ENCODE results near the gene NTRK2. TPM values are rescaled to one million over a fixed set of nuclear protein-coding genes. Genes with fewer than 3 reads are reported as not detected.
A peak's percentile ranks its signal among the peaks of the same experiment; 100 is the strongest.

Gene NTRK2
- total RNA-seq, 2 experiments from 2014 or later: not detected

GRCh38 chr9:84669013-84669287 is 579 bp upstream of the NTRK2 start:
- H3K9me3 Mint-ChIP-seq: no peaks in the 10 kb centered on the region
- H3K4me1 Mint-ChIP-seq: peaks cover 3% of the 10 kb centered on the region
- DNase-seq (no peak), ATAC-seq (ENCODE audit: low read depth) (no peak)
- H3K4me3 Mint-ChIP-seq: peak overlapping the region; percentile 32
- H3K27ac Mint-ChIP-seq: no peak overlapping the region
- H3K36me3 Mint-ChIP-seq: no peaks in the 10 kb centered on the region
- POLR2A ChIA-PET: no interaction called here
- H3K27me3 Mint-ChIP-seq: peaks cover 63% of the 10 kb centered on the region

GRCh38 chr9:84670138-84671041 is 861 bp downstream of the NTRK2 start:
- DNase-seq (peak; percentile 32), ATAC-seq (ENCODE audit: low read depth) (no peak)
- H3K9me3 Mint-ChIP-seq: no peaks in the 10 kb centered on the region
- H3K36me3 Mint-ChIP-seq: no peaks in the 10 kb centered on the region
- peaks cover 60% of the 10 kb centered on the region for H3K27me3 Mint-ChIP-seq
- H3K4me3 Mint-ChIP-seq: no peak overlapping the region
- H3K4me1 Mint-ChIP-seq: peaks cover 3% of the 10 kb centered on the region
- POLR2A ChIA-PET: no interaction called here
- no peak overlapping the region for H3K27ac Mint-ChIP-seq

DNA sequence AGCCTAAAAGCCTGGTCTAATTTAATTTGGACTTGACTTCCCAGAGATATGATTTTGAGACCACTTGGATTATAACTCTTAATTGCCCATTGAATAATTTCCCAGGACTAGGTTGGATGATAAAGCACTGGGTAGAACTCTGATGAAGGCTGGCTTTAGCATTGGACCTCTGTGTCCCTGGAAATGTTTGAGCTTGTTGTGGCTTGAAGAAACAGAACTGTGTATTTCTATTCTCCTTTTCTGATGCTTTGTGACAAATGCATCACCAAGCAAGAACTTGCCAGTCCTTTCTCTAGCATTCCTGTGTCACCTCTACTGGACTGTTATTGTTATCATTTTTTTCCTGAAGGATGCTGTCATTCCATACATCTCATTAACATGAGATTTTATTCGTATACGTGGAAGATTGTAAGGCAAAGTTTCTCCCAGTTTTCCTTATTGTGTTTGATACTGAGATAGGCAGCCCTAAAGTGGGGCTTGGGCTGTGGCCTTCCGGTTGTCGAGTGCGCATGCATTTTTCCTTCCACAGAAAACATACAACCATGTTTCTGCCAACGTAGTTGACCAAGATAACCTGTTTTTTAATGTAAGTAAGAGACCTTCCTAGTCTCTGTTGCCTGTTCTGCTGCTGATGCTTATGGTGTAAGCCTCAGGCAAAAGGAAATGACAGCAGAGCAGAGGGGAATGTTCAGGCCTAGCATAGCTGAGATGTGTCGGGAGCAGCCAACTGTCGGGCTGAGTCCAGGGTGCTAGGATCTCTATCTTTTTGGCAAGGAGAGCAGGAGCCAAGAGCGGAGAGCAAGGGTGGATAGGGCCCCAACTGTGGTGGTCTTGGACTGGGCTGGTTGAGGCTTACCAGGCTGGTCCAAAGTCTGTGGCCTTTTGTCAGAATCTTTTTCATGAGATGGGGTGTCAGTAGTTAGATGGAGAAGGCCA is 2.3 kb downstream of the NTRK2 start:
- ATAC-seq (ENCODE audit: low read depth): no peak
- Mint-ChIP-seq H3K4me1 (peaks cover 3% of the 10 kb centered on the region), H3K9me3 (no peaks in the 10 kb centered on the region), H3K27me3 (peaks cover 51% of the 10 kb centered on the region), H3K36me3 (no peaks in the 10 kb centered on the region), H3K27ac (no peak overlapping the region), H3K4me3 (no peak overlapping the region)
- DNase-seq: no peak
- POLR2A ChIA-PET: no interaction called here

- Mint-ChIP-seq H3K4me3 (no peak overlapping the region), H3K36me3 (no peaks in the 10 kb centered on the region), H3K9me3 (no peaks in the 10 kb centered on the region), H3K27me3 (peaks cover 36% of the 10 kb centered on the region), H3K27ac (no peak overlapping the region), H3K4me1 (peaks cover under 1% of the 10 kb centered on the region)
- ATAC-seq (ENCODE audit: low read depth) (no peak), DNase-seq (no peak)
- POLR2A ChIA-PET: no interaction called here
These were observed 4.3 kb downstream of the NTRK2 start for GRCh38 chr9:84673806-84674205.

DNA sequence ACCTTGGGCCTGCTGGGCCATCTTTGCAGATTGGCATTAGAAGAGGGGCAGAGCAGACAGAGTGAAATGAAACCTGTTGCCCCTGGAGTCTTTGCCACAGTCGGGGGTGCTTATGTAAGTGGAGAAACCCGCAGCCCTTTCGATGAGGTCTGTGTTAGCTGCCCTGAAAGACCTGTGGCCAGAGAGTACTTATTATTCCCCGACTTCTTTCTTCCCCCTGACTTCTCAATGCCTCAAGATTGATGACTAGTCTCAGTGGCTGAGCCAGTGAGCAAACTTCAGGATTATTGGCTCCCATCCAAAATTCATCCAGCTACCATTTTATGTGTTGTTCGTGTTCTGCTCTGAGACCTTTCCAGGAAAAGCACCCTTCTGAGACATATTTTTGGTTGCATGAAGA is 7.6 kb downstream of the NTRK2 start:
- Mint-ChIP-seq H3K27me3 (peaks cover 8% of the 10 kb centered on the region), H3K36me3 (no peaks in the 10 kb centered on the region), H3K4me1 (no peaks in the 10 kb centered on the region), H3K27ac (no peak overlapping the region), H3K4me3 (no peak overlapping the region), H3K9me3 (no peaks in the 10 kb centered on the region)
- DNase-seq: no peak
- POLR2A ChIA-PET: no interaction called here
- no peak for ATAC-seq (ENCODE audit: low read depth)

GRCh38 chr9:84679571-84679970 is 10.0 kb downstream of the NTRK2 start:
- Mint-ChIP-seq H3K36me3 (no peaks in the 10 kb centered on the region), H3K27ac (no peak overlapping the region), H3K9me3 (no peaks in the 10 kb centered on the region), H3K4me1 (no peaks in the 10 kb centered on the region), H3K4me3 (no peak overlapping the region), H3K27me3 (no peaks in the 10 kb centered on the region)
- ATAC-seq (ENCODE audit: low read depth) (no peak), DNase-seq (no peak)
- POLR2A ChIA-PET: no interaction called here

- ATAC-seq (ENCODE audit: low read depth) (no peak), DNase-seq (no peak)
- H3K36me3 Mint-ChIP-seq: no peaks in the 10 kb centered on the region
- no peak overlapping the region for H3K27ac Mint-ChIP-seq
- H3K9me3 Mint-ChIP-seq: no peaks in the 10 kb centered on the region
- POLR2A ChIA-PET: no interaction called here
- H3K4me3 Mint-ChIP-seq: no peak overlapping the region
- no peaks in the 10 kb centered on the region for H3K27me3 Mint-ChIP-seq
- no peaks in the 10 kb centered on the region for H3K4me1 Mint-ChIP-seq
These were observed 12.2 kb downstream of the NTRK2 start for GRCh38 chr9:84681516-84682285.

- DNase-seq: no peak
- Mint-ChIP-seq H3K27me3 (peaks cover 2% of the 10 kb centered on the region), H3K36me3 (no peaks in the 10 kb centered on the region), H3K9me3 (no peaks in the 10 kb centered on the region), H3K4me1 (no peaks in the 10 kb centered on the region), H3K27ac (no peak overlapping the region), H3K4me3 (no peak overlapping the region)
- ATAC-seq (ENCODE audit: low read depth): no peak
- POLR2A ChIA-PET: no interaction called here
These were observed 16.5 kb downstream of the NTRK2 start for GRCh38 chr9:84686068-84686467.

DNA sequence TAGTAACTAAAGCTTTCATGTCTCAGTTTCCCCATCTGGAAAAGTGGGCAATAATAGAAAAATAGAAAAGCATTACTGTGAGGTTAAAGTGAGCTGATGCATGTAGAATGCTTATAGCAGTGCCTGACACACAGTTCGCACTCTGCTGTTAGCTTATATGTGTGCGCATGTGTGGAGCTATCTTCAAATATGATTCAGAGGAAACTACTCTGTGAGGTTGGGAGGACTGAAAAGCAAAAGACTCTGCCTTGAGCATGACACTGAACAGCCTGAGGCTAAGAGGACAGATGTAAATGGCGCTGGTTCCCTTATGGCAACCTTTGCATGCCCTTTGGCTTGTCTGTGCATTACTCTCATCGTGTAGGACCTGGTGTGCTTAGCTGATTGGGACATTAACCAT is 19.4 kb downstream of the NTRK2 start:
- POLR2A ChIA-PET: interaction anchor here (0.9 kb wide), 1 partner anchor 10 kb away, joined by 5 read pairs; no protein-coding TSS in a partner anchor
- no peaks in the 10 kb centered on the region for H3K9me3 Mint-ChIP-seq
- ATAC-seq (ENCODE audit: low read depth): no peak
- H3K36me3 Mint-ChIP-seq: no peaks in the 10 kb centered on the region
- H3K27me3 Mint-ChIP-seq: peaks cover 2% of the 10 kb centered on the region
- DNase-seq: no peak
- H3K27ac Mint-ChIP-seq: no peak overlapping the region
- H3K4me1 Mint-ChIP-seq: peaks cover 2% of the 10 kb centered on the region
- H3K4me3 Mint-ChIP-seq: no peak overlapping the region

DNA sequence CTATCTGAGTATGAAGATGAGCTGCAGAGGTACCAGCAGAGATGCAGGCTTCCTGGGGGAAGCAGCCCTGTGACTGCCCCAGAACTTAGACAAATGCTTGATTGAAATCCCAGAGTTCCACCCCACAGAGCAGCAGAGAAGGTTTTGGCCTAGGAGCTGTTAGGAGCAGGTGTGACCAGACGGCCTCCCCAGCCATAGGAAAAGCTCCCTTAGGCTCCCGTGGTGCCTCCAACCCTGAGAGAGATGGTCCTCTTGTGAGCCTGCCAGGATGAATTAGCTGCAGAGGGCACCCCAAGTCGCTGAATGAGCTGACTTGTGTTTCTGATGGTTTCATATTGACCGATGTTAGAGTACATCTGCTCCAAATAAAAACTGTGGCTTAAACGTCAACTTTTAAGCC is 22.1 kb downstream of the NTRK2 start:
- no peak for DNase-seq
- no peak for ATAC-seq (ENCODE audit: low read depth)
- Mint-ChIP-seq H3K9me3 (no peaks in the 10 kb centered on the region), H3K27me3 (peaks cover 2% of the 10 kb centered on the region), H3K27ac (no peak overlapping the region), H3K36me3 (no peaks in the 10 kb centered on the region), H3K4me1 (peaks cover 5% of the 10 kb centered on the region), H3K4me3 (no peak overlapping the region)
- POLR2A ChIA-PET: no interaction called here

DNA sequence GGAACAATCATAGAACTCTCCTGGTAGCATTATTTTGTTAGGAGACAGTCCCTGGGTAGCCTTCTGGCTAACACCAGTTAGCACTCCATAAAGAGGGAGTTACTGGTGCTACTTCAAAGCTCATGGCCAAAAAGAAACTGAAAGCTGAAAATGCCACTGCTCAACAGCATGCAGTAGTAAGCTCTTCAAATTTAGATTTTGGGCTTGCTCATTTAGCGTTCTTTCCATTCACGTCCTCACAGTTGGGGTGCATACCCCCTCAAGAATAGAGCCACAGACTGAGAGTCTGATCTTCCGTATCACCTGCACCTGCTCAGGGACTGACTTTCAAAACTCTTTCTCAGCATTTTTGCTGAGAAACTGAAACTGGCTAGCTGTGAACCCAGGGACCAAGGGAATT is 24.7 kb downstream of the NTRK2 start:
- Mint-ChIP-seq H3K27ac (no peak overlapping the region), H3K36me3 (no peaks in the 10 kb centered on the region), H3K9me3 (no peaks in the 10 kb centered on the region), H3K4me1 (peaks cover 5% of the 10 kb centered on the region), H3K27me3 (peaks cover 9% of the 10 kb centered on the region), H3K4me3 (peak overlapping the region; percentile 53)
- POLR2A ChIA-PET: no interaction called here
- ATAC-seq (ENCODE audit: low read depth) (no peak), DNase-seq (no peak)

DNA sequence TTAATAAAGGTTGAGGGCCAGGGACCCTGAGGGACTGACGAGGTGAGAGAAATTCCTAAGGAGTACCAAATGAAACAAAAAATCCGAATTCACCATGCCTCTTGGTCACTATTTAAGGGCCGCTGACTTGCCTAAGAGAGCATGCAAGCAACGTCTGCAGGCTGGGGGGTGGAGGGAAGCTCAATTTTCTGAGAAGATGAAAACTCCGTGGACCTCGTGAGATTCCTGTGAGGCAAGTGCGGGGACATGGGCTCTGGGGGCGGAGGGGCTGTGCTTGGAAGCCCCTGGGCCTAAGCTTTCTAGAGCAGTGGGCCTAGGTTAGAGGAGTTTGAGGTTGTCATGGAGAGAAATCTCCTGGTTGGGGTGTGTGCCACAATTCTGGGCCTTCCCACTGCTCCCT is 27.5 kb downstream of the NTRK2 start:
- Mint-ChIP-seq H3K4me3 (no peak overlapping the region), H3K9me3 (no peaks in the 10 kb centered on the region), H3K4me1 (peaks cover 5% of the 10 kb centered on the region), H3K36me3 (no peaks in the 10 kb centered on the region), H3K27ac (no peak overlapping the region), H3K27me3 (peaks cover 10% of the 10 kb centered on the region)
- ATAC-seq (ENCODE audit: low read depth) (no peak), DNase-seq (no peak)
- POLR2A ChIA-PET: no interaction called here

- Mint-ChIP-seq H3K4me1 (peaks cover 5% of the 10 kb centered on the region), H3K4me3 (no peak overlapping the region), H3K9me3 (no peaks in the 10 kb centered on the region), H3K27ac (no peak overlapping the region), H3K36me3 (no peaks in the 10 kb centered on the region), H3K27me3 (peaks cover 13% of the 10 kb centered on the region)
- POLR2A ChIA-PET: no interaction called here
- peak; percentile 52 for DNase-seq
- peak; percentile 52 for ATAC-seq (ENCODE audit: low read depth)
These were observed 28.1 kb downstream of the NTRK2 start for GRCh38 chr9:84697509-84698114.
